Measurements from ENCODE around the gene TMEM108. TPM values are rescaled to one million over a fixed set of nuclear protein-coding genes. Genes with fewer than 3 reads are reported as not detected.

TMEM108 gene
- total and polyA plus RNA-seq, 8 donors: 0.37 to 2.1 (median 0.84) TPM; not detected in 2

GRCh38 chr3:133230195-133230594 is 192.0 kb downstream of the TMEM108 start:
- H3K27ac ChIP-seq: no peak overlapping the region
- H3K36me3 ChIP-seq: no peaks in the 10 kb centered on the region
- H3K4me1 ChIP-seq: peaks cover 0 to 6% (median 0%) of the 10 kb centered on the region in 4 donors
- WGBS, 5 donors: 23 to 49% (median 36%) methylated on average over 4 of the region's 4 CpGs
- no peak for TF ChIP-seq POLR2A (IDR thresholded peaks at IDR 0.05)
- TF ChIP-seq EP300 (IDR thresholded peaks at IDR 0.05): no peak
- no peak for TF ChIP-seq POLR2AphosphoS5 (IDR thresholded peaks at IDR 0.05)
- TF ChIP-seq CTCF (IDR thresholded peaks at IDR 0.05): no peak
- no peaks in the 10 kb centered on the region for H3K9me3 ChIP-seq
- H3K4me3 ChIP-seq: no peak overlapping the region
- intact Hi-C loops (cut with DNase I; ENCODE audit: low total_unique reads): no loop called here
- DNase-seq: peak in 1 of 2 donors; percentile 78
- no peaks in the 10 kb centered on the region for H3K27me3 ChIP-seq

- intact Hi-C loops (cut with DNase I; ENCODE audit: low total_unique reads): no loop called here
- TF ChIP-seq EP300 (IDR thresholded peaks at IDR 0.05): no peak
- TF ChIP-seq POLR2AphosphoS5 (IDR thresholded peaks at IDR 0.05): no peak
- TF ChIP-seq CTCF (IDR thresholded peaks at IDR 0.05): no peak
- TF ChIP-seq POLR2A (IDR thresholded peaks at IDR 0.05): no peak
- Histone ChIP-seq H3K36me3 (no peaks in the 10 kb centered on the region), H3K9me3 (peaks cover 0 to 4% (median 0%) of the 10 kb centered on the region in 4 donors), H3K27ac (no peak overlapping the region), H3K4me3 (no peak overlapping the region), H3K4me1 (no peaks in the 10 kb centered on the region), H3K27me3 (no peaks in the 10 kb centered on the region)
- 86 to 100% (median 96%) methylated on average over 1 of the region's 1 CpG for WGBS, 5 donors
- no peak for DNase-seq
Observed at GRCh38 chr3:133236901-133237300, 198.7 kb downstream of the TMEM108 start.

- H3K27ac ChIP-seq: no peak overlapping the region
Observed at GRCh38 chr3:133237380-133237779, 199.2 kb downstream of the TMEM108 start.

GRCh38 chr3:133238015-133238414 is 199.8 kb downstream of the TMEM108 start:
- intact Hi-C loops (cut with DNase I; ENCODE audit: low total_unique reads): no loop called here
- WGBS, 5 donors: 77 to 88% (median 85%) methylated on average over 3 of the region's 3 CpGs
- H3K27ac ChIP-seq: no peak overlapping the region
- H3K27me3 ChIP-seq: no peaks in the 10 kb centered on the region
- H3K4me3 ChIP-seq: no peak overlapping the region
- peaks cover 0 to 4% (median 0%) of the 10 kb centered on the region in 4 donors for H3K9me3 ChIP-seq
- H3K36me3 ChIP-seq: no peaks in the 10 kb centered on the region
- TF ChIP-seq CTCF (IDR thresholded peaks at IDR 0.05) (no peak), POLR2A (IDR thresholded peaks at IDR 0.05) (no peak), EP300 (IDR thresholded peaks at IDR 0.05) (no peak), POLR2AphosphoS5 (IDR thresholded peaks at IDR 0.05) (no peak)
- DNase-seq: no peak
- H3K4me1 ChIP-seq: no peaks in the 10 kb centered on the region

More at GRCh38 chr3:133237380-133237779, 199.2 kb downstream of the TMEM108 start:
- no peaks in the 10 kb centered on the region for H3K36me3 ChIP-seq
- H3K4me3 ChIP-seq: no peak overlapping the region
- H3K4me1 ChIP-seq: no peaks in the 10 kb centered on the region
- TF ChIP-seq EP300 (IDR thresholded peaks at IDR 0.05) (no peak), POLR2AphosphoS5 (IDR thresholded peaks at IDR 0.05) (no peak), POLR2A (IDR thresholded peaks at IDR 0.05) (no peak), CTCF (IDR thresholded peaks at IDR 0.05) (no peak)
- peak in 1 of 2 donors; percentile 60 for DNase-seq
- peaks cover 0 to 4% (median 0%) of the 10 kb centered on the region in 4 donors for H3K9me3 ChIP-seq
- intact Hi-C loops (cut with DNase I; ENCODE audit: low total_unique reads): no loop called here
- no peaks in the 10 kb centered on the region for H3K27me3 ChIP-seq
